HG02943 (cell line): Measurements from ENCODE around the gene TEAD4.

Experiments
- ATAC-seq: cut with Tn5 transposase; IDR thresholded peaks from one replicate; pipeline ENCODE4 v1.9.1; 2021; ENCODE audit warnings: mild to moderate bottlenecking, low read depth, moderate library complexity; ENCODE audit not compliant: unreplicated experiment

The TEAD4 gene

GRCh38 chr12:2997989-2998670 is 38.9 kb downstream of the TEAD4 start:
- ATAC-seq, result no peak

GRCh38 chr12:2998789-2999264 is 39.6 kb downstream of the TEAD4 start:
- ATAC-seq, result no peak

- no peak for ATAC-seq
Observed at GRCh38 chr12:2999265-2999841, 40.2 kb downstream of the TEAD4 start.

GRCh38 chr12:3000548-3001275 is 41.5 kb downstream of the TEAD4 start:
- ATAC-seq, result no peak

- no peak for ATAC-seq
Observed at GRCh38 chr12:3002646-3003045, 43.4 kb downstream of the TEAD4 start.

GRCh38 chr12:3003357-3003992 is 44.3 kb downstream of the TEAD4 start:
- ATAC-seq, result no peak

- no peak for ATAC-seq
Observed at GRCh38 chr12:3004655-3005565, 45.7 kb downstream of the TEAD4 start.

- no peak for ATAC-seq
Observed at GRCh38 chr12:3005736-3006135, 46.5 kb downstream of the TEAD4 start.

- ATAC-seq, result no peak
Observed at GRCh38 chr12:3009780-3010179, 50.6 kb downstream of the TEAD4 start.

- ATAC-seq, result no peak
Observed at GRCh38 chr12:3010214-3010930, 51.2 kb downstream of the TEAD4 start.

- no peak for ATAC-seq
Observed at GRCh38 chr12:3012786-3013185, 53.6 kb downstream of the TEAD4 start.

GRCh38 chr12:3014641-3015040 is 55.4 kb downstream of the TEAD4 start:
- no peak for ATAC-seq

GRCh38 chr12:3015356-3015755 is 56.2 kb downstream of the TEAD4 start:
- ATAC-seq, result no peak

GRCh38 chr12:3016191-3016590 is 57.0 kb downstream of the TEAD4 start:
- ATAC-seq, result no peak

GRCh38 chr12:3017281-3017680 is 58.1 kb downstream of the TEAD4 start:
- ATAC-seq, result no peak

GRCh38 chr12:3018284-3019004 is 59.2 kb downstream of the TEAD4 start:
- ATAC-seq, result no peak

- ATAC-seq, result no peak
Observed at GRCh38 chr12:3019005-3019680, 59.9 kb downstream of the TEAD4 start.

GRCh38 chr12:3020399-3020798 is 61.2 kb downstream of the TEAD4 start:
- ATAC-seq, result no peak
